Measurements from ENCODE around the gene EXD3. TPM values are rescaled to one million over a fixed set of nuclear protein-coding genes. Genes with fewer than 3 reads are reported as not detected.

EXD3 gene
- total and polyA plus RNA-seq, 7 donors, result 8.9 to 29.7 (median 18.0) TPM

DNA sequence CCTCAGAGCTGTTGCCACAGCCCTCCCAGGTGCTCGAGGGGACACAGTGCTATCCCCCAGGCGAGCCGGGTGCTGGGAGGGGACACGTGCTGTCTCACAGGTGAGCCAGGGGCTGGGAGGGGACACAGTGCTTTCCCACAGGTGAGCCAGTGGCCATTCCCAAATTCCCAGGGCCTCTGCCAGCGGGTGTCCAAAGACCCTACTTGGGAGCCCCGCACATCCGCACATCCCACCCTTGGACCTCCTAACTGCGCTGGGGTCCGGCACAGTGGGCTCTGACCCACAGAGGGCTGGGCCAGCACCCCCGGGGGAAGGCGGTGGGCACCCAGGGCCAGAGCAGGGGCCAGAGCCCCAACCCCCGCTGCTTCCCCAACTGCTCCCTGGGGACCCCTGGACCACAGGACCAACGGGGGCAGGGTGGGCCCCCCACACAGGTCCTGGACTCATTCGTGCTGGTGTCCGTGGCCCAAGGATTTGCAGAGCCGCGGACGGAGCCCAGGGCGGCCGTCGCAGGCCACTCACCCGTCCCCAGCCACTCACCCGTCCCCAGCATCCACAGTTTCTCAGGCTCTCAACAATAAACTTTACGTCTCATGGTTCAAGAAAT is 17.9 kb downstream of the EXD3 start:
- Histone ChIP-seq H3K27me3 (peaks cover 0 to 5% (median 0%) of the 10 kb centered on the region in 3 donors), H3K27ac (no peak overlapping the region), H3K36me3 (no peaks in the 10 kb centered on the region), H3K9me3 (no peaks in the 10 kb centered on the region), H3K4me1 (peaks cover 0 to 18% (median 16%) of the 10 kb centered on the region in 4 donors), H3K4me3 (no peak overlapping the region)
- WGBS, 2 donors, result 92 to 93% methylated on average over 24 of the region's 24 CpGs
- DNase-seq, result no peak
- TF ChIP-seq POLR2A (IDR thresholded peaks at IDR 0.05), result no peak
- TF ChIP-seq, protein P1, sequence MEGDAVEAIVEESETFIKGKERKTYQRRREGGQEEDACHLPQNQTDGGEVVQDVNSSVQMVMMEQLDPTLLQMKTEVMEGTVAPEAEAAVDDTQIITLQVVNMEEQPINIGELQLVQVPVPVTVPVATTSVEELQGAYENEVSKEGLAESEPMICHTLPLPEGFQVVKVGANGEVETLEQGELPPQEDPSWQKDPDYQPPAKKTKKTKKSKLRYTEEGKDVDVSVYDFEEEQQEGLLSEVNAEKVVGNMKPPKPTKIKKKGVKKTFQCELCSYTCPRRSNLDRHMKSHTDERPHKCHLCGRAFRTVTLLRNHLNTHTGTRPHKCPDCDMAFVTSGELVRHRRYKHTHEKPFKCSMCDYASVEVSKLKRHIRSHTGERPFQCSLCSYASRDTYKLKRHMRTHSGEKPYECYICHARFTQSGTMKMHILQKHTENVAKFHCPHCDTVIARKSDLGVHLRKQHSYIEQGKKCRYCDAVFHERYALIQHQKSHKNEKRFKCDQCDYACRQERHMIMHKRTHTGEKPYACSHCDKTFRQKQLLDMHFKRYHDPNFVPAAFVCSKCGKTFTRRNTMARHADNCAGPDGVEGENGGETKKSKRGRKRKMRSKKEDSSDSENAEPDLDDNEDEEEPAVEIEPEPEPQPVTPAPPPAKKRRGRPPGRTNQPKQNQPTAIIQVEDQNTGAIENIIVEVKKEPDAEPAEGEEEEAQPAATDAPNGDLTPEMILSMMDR (IDR thresholded peaks at IDR 0.05), result no peak
- no peak for TF ChIP-seq EP300 (IDR thresholded peaks at IDR 0.05)
- no peak for TF ChIP-seq POLR2AphosphoS5 (IDR thresholded peaks at IDR 0.05)
- intact Hi-C loops (cut with DNase I), result loop anchor here (5.0 kb wide), 1 partner anchor 108 kb away; no protein-coding TSS in a partner anchor

DNA sequence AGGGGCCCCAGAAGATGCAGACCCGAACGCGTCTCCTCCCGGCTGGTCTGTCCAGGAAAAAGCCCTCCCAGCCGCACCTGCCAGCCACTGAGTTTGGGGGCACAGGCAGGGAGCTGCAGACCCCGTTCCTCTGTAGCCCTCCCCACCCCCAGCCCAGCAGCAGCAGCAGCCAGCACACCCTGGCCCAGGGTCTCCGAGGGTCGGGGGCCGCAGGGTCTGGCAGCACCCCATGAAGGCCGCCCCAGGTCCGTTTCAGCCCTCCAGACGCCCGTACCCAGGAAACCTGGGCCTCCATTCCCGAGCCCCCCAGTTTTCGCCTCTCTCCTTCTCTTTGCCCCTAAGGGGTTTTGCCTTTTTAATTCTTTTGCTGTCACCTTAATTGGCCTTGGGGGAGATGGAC is 19.7 kb downstream of the EXD3 start:
- Histone ChIP-seq H3K4me3 (no peak overlapping the region), H3K4me1 (peaks cover 0 to 18% (median 16%) of the 10 kb centered on the region in 4 donors), H3K27me3 (peaks cover 0 to 5% (median 0%) of the 10 kb centered on the region in 3 donors), H3K27ac (no peak overlapping the region), H3K9me3 (no peaks in the 10 kb centered on the region), H3K36me3 (no peaks in the 10 kb centered on the region)
- no peak for DNase-seq
- TF ChIP-seq POLR2AphosphoS5 (IDR thresholded peaks at IDR 0.05) (no peak), POLR2A (IDR thresholded peaks at IDR 0.05) (no peak), EP300 (IDR thresholded peaks at IDR 0.05) (no peak)
- TF ChIP-seq, protein P1 (IDR thresholded peaks at IDR 0.05), result no peak
- 95 to 96% methylated on average over 15 of the region's 15 CpGs for WGBS, 2 donors
- intact Hi-C loops (cut with DNase I), result no loop called here

DNA sequence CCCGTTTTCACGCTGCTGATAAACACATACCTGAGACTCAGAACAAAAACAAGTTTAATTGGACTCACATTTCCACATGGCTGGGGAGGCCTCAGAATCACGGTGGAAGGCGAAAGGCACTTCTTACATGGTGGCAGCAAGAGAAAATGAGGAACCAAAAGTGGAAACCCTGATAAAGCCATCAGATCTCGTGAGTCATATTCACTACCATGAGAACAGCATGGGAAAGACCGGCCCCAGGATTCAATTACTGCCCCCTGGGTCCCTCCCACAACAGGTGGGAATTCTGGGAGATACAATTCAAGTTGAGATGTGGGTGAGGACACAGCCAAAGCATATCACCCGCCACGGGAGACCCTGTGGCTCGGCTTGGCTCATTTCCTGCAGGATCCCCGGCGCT is 20.2 kb downstream of the EXD3 start:
- intact Hi-C loops (cut with DNase I), result no loop called here
- 86 to 87% methylated on average over 11 of the region's 11 CpGs for WGBS, 2 donors
- H3K36me3 ChIP-seq, result no peaks in the 10 kb centered on the region
- H3K9me3 ChIP-seq, result no peaks in the 10 kb centered on the region
- peaks cover 0 to 5% (median 0%) of the 10 kb centered on the region in 3 donors for H3K27me3 ChIP-seq
- TF ChIP-seq, protein P1 (IDR thresholded peaks at IDR 0.05), result no peak
- TF ChIP-seq POLR2AphosphoS5 (IDR thresholded peaks at IDR 0.05), result no peak
- TF ChIP-seq POLR2A (IDR thresholded peaks at IDR 0.05), result no peak
- TF ChIP-seq EP300 (IDR thresholded peaks at IDR 0.05), result no peak
- H3K27ac ChIP-seq, result no peak overlapping the region
- no peak for DNase-seq
- H3K4me3 ChIP-seq, result no peak overlapping the region
- H3K4me1 ChIP-seq, result peaks cover 0 to 16% (median 15%) of the 10 kb centered on the region in 4 donors

DNA sequence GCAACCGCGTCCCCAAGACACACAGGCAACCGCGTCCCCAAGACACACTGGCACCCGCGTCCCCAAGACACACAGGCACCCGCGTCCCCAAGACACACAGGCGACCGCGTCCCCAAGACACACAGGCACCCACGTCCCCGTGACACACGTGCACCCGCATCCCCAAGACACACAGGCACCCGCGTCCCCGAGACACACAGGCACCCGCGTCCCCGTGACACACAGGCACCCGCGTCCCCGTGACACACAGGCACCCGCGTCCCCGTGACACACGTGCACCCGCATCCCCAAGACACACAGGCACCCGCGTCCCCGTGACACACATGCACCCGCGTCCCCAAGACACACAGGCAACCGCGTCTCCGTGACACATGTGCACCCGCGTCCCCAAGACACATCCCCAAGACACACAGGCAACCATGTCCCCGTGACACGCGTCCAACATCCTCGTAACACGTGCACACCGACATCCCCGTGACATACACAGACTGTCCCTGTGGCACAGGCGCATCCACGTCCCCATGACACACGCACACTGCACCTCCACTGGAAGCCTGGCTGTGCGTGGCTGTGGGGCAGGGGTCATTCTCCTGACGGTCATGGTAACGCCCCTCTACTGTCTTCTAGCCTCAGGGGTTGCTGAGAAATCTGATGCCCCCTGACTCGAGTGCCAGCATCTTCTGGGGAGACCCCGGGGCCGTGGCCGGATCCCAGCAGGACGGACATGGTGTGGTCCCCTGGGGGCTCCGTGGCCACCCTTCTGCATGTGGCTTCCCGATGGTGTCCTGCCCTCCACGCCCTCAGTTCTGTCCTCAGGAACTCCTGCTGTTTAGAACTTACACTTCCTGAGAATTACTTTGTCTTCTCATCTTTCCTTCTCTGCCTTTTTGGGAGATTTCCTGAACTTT is 24.1 kb downstream of the EXD3 start:
- no peak for DNase-seq
- Histone ChIP-seq H3K4me3 (no peak overlapping the region), H3K36me3 (peaks cover 0 to 14% (median 0%) of the 10 kb centered on the region in 4 donors), H3K27me3 (no peaks in the 10 kb centered on the region), H3K27ac (no peak overlapping the region), H3K9me3 (no peaks in the 10 kb centered on the region), H3K4me1 (no peaks in the 10 kb centered on the region)
- 94 to 97% methylated on average over 60 of the region's 60 CpGs for WGBS, 2 donors
- intact Hi-C loops (cut with DNase I), result no loop called here
- TF ChIP-seq POLR2A (IDR thresholded peaks at IDR 0.05) (no peak), EP300 (IDR thresholded peaks at IDR 0.05) (no peak), POLR2AphosphoS5 (IDR thresholded peaks at IDR 0.05) (no peak)
- TF ChIP-seq, protein P1 (IDR thresholded peaks at IDR 0.05), result no peak

Data from sigmoid colon (tissue), 7 donors.